ENCODE data around the gene OBSCN.

DNA sequence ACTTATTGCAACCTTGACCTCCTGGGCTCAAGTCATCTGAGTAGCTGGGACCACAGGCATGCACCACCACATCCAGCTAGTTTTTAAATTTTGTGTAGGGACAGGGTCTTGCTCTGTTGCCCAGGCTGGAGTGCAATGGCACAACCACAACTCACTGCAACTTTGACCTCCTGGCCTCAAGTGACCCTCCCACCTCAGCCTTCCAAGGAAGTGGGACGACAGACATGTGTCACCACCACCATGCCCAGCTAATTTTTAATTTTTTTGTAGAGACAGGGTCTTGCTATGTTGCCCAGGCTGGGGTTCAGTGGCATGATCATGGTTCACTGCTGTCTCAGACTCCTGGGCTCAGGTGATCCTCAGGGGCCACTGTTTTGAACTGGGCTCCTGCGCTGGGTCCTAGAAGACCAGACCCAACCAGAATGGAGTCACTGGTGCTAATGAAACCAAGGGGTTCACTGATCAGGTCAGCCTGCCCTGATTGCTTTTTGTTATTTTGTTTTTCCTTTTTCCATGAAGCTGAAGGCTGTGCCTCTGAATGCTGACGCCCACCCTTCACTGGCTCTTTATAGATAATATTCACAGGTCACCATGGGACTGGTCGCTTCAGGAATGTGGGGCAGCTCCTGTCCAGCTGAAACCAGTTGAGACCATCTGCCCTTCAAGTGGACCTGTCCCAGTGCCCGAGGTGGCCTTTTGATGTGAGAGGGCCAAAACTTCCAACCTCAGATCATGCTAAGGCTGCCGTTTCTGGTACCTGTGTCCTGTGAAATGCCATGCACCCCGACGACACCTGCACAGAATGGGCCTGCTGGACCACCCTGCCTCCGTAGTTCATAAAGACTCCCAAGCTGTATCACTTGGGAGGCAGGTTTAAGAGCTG lies 203.9 kb downstream of the OBSCN start:
- TF ChIP-seq CTCF (IDR thresholded peaks at IDR 0.05), result no peak
- TF ChIP-seq ZFX (IDR thresholded peaks at IDR 0.05; ENCODE audit: borderline replicate concordance), result no peak

All from 22Rv1 (cell line).